ENCODE data around the gene CHAT.
"Not testable (repeated sequence)": the region's sequence is repeated elsewhere in the genome, so short reads cannot be mapped to it uniquely, and the experiment has no call there.

CHAT gene

DNA sequence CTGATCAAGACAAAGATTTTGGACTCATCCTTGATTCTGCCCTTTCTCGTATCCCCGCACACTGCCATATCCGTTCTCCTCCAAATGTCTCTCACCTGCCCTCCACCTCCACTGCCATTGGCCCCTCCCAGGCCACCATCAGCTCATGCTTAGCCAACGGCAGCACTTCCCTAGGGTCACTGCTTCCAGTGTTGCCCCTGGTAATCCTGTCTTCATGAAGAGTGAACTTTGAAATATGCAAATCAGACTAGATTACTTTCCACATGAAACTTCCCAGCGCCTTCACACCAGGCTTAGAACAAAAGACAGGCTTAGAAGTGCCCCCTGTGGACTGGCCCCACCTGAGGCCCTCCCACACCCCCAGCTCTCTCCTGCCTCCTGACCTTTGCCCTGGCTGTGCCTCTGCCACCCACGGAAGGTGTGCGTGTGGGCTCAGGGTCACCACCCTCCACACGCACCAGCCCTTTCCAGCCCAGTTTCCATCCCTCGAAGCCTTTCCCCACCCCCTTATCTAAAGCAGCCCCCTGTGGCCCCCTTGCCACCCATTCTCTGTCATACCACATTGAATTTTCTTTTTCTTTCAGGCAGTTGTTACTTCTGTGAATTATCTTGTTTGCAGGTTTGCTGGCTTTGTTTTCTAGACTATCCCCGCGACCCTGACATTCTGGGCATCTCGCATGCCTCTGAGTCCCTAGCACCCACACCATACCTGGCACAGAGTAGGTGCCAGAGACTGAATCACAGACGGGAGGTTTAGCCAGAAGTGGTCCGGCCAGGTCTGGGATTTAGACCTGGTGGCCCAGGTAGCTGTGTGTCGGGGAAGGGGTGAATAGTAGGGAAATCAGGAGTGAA is 38.8 kb downstream of the CHAT start:
- DNase-seq (ENCODE audit: low read depth in 2 of 2): no peak

DNA sequence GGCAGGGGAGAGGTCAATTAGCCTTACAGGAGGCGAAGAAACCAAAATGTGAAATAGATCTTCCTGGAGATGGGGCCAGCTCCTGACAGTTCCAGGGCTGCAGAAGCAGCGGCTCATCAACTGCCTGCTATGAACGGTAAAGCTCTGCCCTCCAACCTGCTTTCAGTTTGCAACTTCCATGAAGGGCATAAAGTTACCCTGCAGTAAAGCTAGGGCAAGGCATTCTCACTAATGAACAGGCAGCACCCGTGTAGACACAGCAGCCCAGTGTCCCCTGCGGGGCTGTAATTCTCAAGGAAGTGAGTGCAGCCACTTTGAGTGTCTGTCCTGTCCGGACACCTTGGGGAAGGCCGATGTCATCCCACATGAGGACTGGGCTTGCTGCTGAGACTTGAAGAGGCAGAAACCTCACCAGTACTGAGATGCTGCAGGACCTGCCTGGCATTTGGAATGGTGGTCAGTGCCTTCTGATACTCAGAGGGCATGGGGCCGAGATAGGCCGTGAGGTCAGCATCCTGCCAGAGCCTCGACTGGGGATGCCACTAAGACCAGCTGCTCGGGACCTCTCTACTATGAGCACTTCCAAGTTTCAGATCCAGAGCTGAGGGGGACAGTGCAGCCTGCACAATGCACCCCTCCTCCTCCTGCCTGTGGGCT is 39.6 kb downstream of the CHAT start:
- no peak for DNase-seq (ENCODE audit: low read depth in 2 of 2)

DNA sequence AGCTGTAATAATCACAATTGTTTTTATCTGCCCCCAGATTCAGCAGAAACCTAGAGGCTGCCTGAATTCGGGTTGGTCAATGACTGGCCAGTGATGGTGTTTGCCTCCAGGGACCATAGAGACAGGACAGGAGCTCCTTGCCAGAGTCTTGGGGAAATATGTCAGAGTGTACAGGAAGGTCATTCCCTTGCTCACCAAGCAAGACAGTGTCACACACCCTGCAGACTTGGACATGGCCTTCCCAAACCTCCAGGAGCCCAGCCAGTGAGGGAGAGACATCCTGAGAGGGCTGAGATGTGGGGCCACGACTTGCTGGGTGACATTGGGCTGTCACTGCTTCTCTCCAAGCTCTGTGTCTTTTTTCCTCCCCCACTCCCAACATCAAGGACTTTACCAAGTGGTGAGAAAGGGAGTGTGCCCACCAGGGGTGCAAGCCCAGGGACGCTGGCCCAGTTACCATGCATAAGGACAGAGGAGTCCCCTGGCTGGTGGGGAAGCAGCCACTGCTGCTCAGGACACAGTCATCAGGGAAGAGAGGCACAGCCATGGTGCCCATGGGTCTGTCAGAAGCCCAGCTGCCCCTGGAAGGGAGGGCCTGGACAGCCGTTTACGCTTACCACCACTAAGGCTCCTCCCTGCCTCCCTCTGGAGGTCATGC is 40.3 kb downstream of the CHAT start:
- DNase-seq (ENCODE audit: low read depth in 2 of 2): no peak

DNA sequence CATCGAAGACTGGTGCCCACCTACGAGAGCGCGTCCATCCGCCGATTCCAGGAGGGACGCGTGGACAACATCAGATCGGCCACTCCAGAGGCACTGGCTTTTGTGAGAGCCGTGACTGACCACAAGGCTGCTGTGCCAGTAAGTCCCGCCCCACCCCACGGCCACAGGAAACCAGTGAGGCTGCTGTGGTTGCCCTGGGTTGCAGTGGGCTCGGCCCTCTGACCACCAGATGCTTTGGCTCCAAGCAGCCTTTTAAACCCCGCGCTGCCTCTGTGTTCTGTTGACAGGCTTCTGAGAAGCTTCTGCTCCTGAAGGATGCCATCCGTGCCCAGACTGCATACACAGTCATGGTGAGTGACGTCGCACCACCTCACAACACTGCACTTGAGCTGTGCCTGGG is 41.3 kb downstream of the CHAT start:
- DNase-seq (ENCODE audit: low read depth in 2 of 2): no peak

DNA sequence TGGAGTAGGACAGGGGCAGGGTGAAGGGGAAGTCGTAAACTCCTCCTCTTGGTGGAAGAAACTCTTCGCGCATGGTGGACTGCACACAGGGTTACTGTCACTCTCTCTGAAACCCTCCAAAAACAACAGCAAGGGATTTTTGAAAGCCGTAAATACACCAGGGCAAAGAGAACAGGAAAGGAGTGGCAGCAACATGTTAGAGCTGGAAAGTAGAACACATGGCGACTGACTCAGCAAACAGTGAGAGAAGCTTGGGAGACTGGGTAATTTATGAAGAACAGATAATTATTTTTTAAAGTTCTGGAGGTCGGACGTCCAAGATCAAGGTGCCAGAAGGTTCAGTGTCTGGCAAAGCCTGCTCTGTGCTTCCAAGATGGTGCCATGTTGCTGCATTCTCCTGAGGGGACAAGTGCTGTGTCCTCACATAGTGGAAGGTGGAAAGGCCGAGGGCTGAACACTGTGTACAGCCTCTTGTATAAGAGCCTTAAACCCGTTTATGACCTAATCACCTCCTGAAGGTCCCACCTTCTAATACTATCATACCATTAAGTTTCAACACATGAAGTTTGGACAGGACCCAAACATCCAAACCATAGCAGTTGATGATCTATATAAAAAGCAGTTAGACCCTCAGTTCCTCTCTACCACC is 43.1 kb downstream of the CHAT start:
- DNase-seq (ENCODE audit: low read depth in 2 of 2): no peak

DNA sequence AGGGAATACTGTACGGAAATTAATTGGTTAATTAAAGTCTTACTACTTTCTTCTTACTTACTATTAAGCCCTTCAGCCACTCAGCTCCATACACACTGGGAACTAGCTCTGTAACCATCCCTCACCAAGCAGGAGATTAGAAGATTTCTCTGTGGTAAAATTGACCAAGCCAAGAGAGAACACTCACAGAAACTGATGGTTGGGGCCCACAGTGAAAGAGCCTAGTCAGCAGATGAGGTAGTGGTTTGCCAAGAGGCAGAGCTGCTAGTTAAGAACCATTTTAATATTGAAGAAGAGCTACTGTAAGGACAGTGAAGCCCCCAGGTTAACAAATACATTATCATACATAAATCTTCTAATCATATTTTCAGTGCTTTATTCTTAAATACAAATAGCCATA is 43.8 kb downstream of the CHAT start:
- DNase-seq (ENCODE audit: low read depth in 2 of 2): no peak

DNA sequence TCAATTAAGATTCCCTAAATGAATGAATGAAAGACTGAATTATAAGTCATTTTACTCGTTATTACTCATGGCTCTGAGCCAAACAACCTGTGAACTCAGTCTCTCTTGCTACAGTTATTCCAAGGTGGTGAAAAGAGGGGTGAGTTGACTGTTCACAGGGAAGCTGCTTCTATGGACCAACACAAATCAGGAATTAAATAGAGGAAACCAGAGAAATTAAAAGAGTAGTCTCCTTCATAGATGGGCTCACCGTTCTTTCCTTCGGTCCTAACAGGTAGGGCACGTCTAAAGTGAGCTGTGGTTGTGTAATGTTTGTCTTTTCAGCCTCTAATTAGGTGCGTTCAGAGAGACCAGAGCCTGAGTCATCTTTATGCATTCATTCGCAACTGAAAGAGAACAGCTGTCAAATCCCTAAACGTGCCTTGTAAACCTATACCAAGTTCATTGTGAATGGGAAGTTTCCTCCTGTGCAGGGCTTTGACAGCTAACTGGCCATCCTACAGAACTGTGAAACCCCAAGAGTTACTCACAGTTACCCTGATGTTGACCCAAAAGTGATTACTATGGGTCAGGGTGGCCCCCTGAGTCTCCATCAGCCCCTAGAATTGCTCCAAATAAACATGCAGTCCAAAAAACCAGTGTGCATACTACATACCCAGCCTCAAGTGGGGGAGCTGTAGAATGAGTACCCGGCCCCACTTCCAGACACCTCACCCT is 47.5 kb downstream of the CHAT start:
- DNase-seq (ENCODE audit: low read depth in 2 of 2): no peak

DNA sequence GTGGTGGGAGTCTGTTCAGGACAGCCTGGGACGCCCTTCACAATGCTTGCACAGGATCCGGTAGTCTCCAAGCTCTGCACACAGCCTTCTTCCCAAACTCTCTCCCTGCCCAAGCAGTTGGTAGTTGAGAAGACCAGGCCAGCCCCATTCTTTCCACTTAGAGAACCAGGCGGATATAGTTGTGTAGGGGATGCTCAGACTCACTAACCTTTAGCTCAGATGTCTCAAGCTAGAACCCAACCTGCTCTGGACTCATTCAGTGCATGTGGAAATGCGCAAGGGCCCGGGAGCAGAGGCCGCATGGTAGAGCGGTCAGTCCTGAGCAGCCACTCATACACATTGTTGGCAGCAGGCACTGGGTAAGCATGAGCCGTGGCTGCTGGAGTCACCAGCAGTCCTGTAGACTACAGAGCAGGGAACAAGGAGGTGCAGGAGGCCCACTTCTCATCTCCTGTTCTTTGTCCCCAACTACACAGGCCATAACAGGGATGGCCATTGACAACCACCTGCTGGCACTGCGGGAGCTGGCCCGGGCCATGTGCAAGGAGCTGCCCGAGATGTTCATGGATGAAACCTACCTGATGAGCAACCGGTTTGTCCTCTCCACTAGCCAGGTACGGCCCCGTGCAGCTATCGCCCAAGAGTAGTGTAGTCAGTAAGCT is 48.5 kb downstream of the CHAT start:
- no peak for DNase-seq (ENCODE audit: low read depth in 2 of 2)

DNA sequence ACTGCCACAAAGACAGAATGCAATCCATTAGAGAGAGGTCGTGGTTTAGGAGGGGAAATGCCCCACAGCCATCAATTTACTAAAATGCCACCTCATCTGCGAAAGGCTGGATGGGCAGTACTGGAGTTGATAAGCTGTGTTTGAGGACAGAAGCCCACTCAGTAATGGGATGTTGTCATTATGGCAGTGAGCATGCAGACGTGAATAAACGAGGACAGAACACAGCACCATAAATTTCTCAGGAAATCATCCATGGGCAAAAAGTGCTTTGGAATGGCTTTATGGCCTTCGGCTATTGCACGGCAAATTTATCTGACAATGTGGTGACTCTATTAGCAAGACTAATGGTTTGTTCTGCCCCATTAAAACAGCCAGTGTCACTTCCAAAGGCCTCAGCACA is 49.8 kb downstream of the CHAT start:
- DNase-seq (ENCODE audit: low read depth in 2 of 2): no peak

DNA sequence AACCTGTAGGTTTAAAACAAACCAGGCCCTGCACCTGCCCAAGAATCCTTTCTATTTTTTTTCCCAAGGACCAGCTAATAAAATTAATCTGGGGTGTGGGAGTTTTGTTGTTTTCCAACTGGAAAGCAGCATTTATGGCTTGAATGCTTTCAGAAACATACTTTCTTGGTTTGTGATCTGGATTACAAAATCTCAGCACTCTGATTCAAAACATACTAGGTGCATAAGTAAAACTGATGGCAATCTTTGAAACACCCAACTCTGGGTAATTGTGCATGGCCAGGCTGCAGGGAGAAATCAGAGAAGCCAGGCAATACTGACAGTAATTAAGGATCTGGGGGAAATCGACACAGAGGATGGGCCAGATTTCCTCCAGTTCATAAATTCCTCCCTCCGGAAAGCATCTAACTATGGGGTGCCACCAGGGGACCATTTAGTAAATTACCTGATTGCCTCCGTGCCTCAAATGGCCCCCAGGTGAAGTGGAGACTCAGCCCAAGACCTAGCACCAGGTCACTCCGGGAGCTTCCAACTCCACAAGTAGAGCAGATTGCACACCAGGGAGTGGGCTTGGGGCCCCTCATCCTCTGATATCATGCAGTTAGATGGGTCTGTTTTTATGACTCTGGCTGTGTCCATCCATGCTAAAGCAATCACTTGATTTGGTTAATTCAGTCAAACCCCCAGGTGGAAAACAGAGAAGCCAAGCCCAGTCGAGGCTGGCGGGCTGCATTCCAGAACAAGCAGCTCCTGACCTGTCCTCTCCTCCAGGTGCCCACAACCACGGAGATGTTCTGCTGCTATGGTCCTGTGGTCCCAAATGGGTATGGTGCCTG is 50.4 kb downstream of the CHAT start:
- DNase-seq (ENCODE audit: low read depth in 2 of 2): no peak

DNA sequence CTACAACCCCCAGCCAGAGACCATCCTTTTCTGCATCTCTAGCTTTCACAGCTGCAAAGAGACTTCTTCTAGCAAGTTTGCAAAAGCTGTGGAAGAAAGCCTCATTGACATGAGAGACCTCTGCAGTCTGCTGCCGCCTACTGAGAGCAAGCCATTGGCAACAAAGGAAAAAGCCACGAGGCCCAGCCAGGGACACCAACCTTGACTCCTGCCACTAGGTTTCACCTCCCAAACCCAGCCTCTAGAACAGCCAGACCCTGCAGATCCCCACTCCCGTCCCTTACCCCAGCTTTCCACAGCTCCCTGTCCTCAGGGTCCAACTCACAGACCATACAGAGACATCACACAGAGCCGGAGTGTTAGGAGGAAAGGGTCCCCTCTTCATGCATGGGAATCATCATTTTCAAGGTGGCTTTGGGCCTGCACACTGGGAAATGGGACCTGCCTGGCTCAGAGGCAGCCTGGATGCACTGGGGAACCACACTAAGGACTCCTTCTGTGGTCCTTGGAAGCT is 51.1 kb downstream of the CHAT start:
- DNase-seq (ENCODE audit: low read depth in 2 of 2): no peak

DNA sequence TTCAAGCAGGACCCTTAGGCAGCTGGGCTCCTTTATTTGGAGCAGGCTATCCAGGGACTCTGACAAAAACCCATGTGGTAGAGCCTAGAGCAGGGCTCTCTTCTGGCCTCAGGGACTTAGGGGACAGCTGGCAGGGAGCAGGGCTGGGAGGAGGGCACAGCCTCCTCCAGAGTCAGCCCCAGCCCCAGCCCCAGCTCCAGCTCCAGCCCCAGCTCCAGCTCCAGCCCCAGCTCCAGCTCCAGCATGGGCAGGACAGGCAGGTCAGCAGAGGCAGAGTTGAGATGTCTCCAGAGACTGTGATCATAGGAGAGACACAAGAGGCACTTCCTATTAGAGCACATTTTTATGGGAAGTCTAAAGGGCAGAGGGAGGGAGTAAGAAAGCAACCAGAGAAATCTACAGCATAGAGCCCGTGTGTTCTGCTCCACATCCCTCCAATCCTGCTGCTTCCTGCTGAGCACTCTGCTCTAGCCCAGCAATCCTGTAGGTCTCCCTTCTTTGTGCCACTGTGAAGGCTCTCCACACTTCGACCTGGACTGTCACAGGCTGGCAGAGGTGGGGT is 52.3 kb downstream of the CHAT start:
- no peak for DNase-seq (ENCODE audit: low read depth in 2 of 2)

DNA sequence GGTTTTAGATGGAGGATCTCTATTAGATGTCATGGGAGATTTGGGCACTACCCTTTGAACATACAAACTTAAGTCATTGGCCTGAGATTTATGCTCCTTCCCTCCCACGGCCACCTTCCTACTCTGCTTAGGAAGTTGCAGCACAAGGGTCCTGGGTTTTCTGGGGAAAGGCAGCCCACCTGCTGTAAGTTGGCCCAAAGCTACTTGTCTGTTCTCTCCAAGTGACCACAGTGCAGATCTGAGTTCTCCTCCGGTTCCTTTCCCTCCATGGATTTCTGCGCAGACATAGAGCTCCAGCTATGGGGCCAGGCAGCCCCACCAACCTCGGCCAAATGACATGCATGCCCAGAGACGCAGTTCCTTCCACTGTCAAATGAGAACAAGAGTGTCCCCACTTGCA is 52.8 kb downstream of the CHAT start:
- no peak for DNase-seq (ENCODE audit: low read depth in 2 of 2)

DNA sequence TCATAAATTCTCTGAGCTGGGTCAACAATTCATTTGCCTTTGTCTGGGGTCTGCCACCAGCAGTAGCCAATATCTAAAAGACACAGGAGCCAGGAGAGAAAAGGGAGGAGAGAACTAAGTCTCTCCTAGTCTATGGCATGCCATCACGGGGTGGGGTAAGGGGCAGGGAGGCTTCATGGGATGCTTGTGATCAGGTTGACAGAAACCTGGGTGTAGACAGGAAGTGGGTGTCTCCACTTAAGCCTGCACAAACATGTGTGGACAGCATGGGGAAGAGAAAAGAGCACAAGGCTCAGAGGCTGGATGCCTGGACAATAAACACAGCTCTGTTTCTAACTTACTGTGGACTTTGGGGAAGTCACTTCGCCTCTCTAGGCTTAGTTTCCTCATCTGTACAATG is 54.2 kb downstream of the CHAT start:
- no peak for DNase-seq (ENCODE audit: low read depth in 2 of 2)

DNA sequence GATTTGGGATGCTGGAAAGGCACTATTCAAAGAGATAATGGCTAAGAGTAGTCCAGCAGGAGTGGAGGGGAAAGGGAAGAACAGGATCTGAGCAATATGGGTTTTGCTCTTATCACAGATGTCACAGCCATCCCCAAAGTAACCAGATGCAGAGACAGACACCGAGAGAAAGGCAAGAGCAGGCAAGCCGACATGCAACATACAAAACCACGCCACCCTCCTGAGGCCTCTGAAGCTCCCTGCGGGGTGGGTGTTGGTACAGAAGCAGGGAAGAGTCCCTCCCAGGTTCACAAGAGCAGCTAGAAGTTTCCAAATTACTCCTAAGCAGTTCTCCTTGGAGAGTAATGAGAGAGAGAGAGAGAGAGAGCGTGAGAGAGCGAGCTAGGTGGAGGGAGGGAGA is 54.8 kb downstream of the CHAT start:
- DNase-seq (ENCODE audit: low read depth in 2 of 2): no peak

DNA sequence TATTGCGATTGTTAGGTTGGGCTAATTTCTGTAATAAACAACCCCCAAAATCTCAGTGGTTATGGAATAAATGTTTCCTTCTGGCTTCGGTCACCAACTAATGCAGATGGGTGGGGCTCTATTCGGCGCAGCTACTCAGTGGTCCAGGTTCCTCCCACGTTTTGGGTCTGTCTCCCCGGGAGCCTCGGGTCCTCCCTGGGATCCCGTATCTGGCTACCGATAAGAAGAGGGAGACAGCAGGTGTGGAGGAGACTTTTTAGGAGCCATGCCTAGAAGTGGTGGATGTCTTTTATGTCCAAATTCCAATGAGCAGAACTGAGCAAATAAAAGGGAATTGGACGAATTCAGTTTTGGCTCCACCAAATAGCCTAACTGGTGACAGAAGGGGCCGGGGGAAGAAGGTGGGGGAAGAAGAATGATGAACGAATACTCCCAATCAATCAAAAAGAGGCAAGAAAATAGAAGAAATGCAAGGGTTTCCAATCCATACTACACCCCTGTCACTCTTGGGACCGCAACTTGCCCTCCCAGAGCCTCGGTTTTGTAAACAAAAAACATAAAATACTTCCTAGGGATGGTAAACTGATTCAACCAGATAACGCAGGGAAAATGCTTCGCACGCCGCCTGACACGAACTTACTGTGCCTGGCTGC is 65.1 kb downstream of the CHAT start:
- DNase-seq (ENCODE audit: low read depth in 2 of 2): no peak

DNA sequence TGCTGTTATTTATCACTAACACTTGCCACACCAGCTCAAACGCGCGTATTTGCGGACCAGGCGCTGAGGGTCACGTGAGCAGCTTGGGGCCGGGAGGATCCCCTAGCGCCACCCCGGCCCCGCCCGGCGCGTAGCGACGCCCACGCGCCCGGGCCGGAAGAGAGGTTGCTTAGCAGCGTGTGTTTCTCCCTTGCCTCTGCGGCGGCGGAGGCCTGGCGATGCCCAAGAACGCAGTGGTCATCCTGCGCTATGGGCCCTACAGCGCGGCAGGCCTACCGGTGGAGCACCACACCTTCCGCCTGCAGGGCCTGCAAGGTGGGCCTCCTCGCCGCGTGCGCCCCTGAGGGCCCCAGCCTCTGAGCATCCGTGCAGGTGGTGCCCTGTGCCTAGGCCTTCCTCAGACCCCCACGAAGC is 65.7 kb downstream of the CHAT start, which contains the start of gene C10orf53:
C10orf53 (plus strand) TSS at position 172 of the 414 bp plus-strand sequence; CDS start at position 219, 47 bp downstream.
- DNase-seq (ENCODE audit: low read depth in 2 of 2): peak in 1 of 2 experiments; percentile 8

DNA sequence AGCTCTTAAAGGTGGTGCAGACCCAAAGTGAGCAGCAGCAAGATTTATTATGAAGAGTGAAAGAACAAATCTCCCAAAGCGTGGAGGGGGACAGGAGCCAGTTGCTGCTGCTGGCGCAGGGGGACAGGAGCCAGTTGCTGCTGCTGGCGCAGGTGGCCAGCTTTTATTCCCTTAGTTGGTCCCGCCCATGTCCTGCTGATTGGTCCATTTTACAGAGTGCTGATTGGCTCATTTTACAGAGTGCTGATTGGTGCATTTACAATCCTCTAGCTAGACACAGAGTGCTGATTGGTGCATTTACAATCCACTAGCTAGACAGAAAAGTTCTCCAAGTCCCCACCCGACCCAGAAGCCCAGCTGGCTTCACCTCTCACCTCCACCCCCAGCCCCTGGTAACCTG is 68.6 kb downstream of the CHAT start:
- not testable (repeated sequence) for DNase-seq (ENCODE audit: low read depth in 2 of 2)

DNA sequence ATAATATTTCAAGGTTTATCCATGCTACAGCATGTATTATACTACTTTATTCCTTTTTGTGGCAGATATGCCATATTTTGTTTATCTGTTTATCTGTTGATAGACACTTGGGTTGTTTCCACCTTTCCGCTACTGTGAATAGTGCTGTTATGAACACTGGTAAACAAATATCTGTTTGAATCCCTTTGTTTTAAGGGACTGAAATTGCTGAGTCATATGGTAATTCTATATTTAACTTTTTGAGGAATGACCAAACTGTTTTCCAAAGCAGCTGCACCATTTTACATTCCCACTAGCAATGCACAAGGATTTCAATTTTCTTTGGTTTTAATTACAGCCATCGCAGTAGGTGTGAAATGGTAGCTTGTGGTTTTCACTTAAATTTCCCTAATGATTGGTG is 69.0 kb downstream of the CHAT start:
- DNase-seq (ENCODE audit: low read depth in 2 of 2): no peak

Data from stimulated activated CD4-positive, alpha-beta T cell treated with anti-CD3 and anti-CD28 coated beads, Interleukin-12 subunit alpha, Interleukin-12 subunit beta, amount 100 ng/mL, for 24 hours (primary cell).